Stimulated activated CD4-positive, alpha-beta T cell treated with anti-CD3 and anti-CD28 coated beads, Interleukin-2, amount 100 ng/mL, for 24 hours (primary cell): ENCODE data around the gene TMEM143.

Experiments
- DNase-seq, 2 donors: peaks; one replicate each; pipeline ENCODE4 v3.0.0-alpha.2; 2020

Gene TMEM143

DNA sequence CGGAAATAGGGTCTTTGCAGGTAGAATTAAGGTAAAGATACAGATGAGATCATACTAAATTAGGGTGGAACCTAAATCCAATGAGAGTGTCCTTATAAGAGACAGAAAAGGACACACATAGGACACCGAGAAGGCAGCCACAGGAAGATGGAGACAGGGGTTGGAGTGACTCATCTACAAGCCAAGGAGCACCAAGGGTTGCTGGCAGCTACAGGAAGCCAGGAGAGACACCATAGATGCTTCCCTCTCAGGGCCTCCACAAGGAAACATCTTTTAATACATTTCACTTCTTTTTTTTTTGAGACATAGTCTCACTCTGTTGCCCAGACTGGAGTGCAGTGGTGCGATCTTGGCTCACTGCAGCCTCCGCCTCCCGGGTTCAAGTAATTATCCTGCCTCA, 10.1 kb downstream of the TMEM143 start:
- DNase-seq = no peak

DNA sequence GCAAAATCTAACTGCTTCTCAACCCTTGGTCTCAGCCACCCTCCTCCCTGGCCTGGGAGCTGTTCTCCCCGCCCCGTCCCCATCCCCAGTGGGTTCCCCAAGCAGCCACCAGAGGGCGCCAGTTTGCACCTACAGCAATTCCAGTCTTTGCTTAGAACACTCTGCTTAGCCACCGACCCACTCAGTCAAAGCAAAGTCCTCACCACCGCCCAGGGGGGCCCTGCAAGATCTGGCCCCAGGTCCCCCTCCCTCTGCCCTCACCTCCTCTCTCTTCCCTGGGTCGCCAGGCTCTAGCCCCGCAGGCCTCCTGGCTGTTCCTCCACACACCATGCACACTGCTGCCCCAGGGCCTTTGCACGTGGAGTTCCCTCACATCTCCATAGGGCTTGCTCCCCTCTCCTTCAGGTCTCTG, 12.4 kb downstream of the TMEM143 start:
- peak; percentile 88 to 89 for DNase-seq

DNA sequence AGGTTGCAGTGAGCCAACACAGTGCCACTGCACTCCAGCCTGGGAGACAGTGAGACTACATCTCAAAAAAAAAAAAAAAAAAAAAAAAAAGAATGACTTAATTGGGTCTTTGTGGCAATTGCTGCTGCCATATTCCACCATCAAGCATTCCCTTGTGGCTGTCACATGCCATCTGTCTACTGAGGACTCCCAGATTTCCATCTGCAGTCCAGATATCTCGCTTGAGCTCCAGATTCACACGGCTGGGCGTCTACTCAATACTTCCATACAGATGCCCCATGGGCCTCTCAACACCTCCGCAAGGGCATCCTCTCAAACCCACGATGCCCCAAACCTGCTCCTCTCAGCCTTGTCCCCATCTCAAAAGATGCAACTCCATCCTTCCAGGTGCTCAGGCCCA, 12.9 kb downstream of the TMEM143 start:
- DNase-seq = no peak

DNA sequence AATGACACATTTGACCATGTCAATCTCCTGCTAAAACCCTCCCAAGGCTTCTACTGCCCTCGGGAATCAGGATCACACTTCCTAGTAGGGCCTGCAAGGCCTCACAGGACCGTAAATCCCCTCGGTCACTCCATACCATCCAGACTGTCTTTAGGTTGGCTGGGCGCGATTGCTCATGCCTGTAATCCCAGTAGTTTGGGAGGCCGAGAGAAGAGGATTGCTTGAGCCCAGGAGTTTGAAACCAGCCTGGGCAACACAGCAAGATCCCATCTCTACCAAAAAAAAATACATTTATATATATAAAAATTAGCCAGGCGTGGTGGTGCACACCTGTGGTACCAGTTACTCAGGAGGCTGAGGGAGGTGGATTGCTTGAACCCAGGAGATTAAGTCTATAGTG, 15.0 kb downstream of the TMEM143 start:
- DNase-seq = no peak

DNA sequence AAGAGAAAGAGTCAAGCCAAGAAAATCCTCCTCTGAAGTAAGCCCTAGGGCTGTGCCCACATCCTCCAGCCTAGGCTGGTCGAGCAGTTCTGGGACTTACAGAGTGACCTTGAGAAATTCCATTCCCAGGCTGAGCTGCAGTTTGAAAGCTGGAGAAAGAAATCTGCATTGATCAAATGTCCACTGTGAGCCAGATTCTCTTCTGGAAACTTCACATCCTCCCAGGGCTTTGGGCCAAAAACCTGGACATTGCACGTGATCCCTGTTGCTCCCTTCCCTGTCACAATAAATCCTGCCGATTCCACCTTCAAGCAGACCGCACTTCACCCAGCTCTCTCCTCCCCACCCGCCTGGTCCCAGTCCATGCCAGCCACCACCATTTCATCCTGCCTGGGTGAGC, 15.7 kb downstream of the TMEM143 start:
- no peak for DNase-seq

DNA sequence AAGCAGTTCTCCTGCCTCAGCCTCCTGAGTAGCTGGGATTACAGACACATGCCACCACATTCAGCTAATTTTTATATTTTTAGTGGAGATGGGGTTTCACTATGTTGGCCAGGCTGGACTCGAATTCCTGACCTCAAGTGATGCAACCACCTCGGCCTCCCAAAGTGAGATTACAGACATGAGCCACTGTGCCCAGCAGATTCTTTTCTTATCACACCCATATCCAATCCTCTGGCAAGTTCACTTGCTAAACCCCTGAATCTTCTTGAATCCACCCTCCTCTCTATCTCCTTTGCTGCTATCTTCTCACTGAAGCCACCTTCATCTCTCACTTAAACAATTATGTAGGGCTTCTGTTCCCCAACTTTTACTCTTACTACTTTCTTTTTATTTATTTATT, 17.5 kb downstream of the TMEM143 start:
- DNase-seq = no peak

DNA sequence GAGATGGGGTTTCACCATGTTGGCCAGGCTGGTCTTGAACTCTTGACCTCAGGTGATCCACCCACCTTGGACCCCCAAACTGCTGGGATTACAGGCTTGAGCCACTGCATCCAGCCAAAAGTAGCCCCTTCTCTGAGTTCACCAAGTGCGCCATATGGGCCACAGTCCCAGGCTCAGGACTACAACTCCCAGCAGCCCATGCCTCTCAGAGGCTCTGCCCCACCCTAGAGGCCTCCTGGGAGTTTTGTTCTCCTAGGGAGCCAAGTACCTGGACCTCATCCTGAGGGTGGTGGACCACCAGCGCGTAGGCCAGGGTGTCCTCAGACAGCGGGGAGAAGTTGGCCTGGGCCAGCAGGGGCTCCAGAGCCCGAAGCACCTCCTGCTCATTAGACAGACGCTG, 18.8 kb downstream of the TMEM143 start:
- DNase-seq = no peak

DNA sequence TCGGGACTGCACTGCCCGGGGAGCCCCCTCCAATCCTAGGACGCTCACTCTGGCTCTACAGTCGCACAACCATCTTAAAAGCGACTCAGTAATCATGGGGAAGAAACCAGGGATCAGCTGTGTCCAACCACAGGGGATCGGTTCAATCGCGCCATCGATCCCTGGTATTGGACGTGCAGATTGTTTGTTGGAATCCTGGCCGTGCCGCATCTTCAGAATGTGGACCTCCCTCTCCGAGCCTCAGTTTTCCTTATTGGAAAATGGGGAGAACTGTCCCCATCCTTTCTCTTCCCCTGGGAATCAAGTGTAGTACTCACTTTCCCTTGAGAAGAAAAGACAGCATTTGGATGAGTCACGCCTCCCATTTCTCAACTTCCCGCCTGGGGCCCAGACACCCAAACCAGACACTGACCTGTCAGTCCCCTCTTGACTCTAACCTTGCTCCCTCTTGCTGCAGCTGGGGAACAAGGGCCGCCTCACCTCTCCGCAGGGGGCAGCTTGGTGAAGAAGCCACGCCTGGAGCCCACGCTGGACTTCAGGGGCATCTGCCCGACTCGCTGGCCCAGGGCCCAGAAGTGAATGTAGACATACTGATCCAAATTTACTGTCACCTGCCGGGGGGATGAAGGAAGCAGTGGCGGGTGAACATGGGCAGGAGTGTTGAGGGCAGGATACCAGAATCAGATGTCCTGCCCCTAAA, 20.7 kb downstream of the TMEM143 start:
- DNase-seq = no peak

DNA sequence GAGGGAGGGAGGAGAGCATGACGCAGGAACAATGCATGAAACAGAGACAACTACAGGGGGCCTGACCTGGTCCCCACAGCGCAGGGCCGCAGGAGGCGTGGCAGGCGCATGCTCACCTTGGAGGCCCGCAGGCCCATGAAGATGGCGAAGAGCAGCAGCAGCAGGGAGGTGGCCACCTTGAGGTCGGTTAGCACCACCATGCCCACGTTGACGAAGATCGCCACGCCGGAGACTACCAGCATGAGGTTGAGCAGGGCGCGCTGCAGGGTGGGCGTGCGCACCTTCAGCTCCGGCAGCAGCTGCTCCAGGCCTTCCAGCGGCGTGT, 21.4 kb downstream of the TMEM143 start:
- DNase-seq = no peak

DNA sequence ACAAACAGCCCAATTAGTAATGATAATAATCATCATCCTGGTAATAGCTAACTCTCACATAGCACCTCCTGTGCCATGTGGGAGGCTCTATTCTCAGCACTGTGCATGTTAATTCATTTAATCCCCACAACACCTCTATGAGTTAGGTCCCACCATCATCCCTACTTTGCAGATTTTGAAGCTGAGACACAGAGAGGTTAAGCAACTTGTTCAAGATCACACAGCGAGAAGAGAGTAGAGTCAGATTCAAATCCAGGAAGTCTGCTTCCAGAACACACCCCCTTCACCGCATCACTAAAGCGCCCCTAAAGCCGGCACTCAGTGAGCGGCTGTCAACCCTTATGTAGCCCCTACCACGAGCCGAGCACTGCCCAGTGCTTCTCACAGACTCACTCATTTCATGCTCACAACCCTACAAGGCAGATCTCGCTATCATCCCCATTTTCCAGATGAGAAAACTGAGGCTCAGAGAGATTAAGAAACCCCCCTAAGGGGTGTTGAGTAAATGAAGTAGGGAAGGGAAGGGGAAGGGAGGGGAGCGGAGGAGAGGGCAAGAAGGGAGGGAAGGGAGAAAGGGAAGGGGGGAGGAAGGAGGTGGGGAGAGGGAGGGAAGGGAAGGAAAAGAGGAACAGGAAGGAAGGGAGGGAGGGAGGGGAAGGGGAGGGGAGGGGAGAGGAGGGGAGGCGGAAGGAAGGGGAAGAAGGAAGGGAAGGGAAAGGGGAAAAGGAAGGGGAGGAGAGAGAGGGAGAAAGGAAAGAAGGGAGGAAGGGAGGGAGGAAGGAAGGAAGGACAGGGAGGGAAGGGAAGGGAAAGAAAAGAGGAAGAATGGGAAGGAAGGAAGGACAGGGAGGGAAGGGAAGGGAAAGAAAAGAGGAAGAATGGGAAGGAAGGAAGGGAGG, 22.0 kb downstream of the TMEM143 start:
- DNase-seq = no peak

DNA sequence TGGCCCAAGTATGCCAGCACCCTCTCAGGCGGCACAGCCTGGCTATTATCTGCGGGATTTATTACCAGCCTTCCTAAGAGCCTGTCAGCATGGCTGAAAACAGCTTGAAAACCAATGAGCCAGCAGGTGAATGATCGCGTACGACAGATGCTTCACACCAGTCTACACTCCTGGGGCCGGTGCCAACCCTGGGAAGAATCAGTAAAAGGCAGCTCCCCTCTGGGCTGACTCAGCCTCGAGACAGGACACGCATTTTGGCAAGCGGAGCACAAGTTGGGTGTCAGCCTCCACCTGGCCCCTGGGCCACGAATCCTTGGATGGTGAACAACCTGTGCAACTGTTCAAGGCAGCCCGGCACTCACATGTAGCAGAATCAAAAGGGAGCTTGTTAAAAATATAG, 22.7 kb downstream of the TMEM143 start:
- no peak for DNase-seq

DNA sequence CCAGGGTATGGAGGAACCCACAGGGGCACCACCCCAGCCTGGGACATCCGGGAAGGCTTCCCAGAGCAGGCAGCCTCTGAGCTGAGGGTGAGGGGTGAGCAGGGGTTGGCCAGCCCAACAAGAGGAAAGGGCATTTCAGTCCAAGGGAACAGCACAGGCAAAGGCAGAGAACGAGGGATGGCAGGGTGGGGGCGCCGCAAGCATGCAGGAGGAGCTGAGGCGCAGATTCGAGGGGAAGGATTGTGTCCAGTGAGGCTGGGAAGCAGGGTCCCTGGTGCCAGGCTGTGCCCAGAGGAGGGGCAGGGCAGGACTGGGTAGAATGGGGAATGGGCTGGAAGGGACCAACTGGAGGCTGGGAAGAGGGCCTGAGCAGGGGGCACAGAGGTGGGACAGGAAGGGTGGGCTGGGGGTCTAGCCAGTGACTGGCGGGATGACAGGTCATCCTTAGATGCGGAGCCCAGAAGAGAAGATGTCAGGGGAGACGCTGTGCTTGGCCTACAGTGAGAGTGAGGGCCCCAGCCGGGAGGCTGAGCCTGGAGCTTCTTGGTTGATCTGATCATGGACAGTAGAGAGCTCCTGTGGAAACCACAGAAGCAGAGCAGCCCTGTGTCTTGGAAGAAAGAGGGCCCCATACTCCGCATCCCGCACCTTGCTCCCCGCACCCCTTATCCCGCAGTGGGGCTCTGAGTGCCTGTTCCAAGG, 24.8 kb downstream of the TMEM143 start:
- no peak for DNase-seq

DNA sequence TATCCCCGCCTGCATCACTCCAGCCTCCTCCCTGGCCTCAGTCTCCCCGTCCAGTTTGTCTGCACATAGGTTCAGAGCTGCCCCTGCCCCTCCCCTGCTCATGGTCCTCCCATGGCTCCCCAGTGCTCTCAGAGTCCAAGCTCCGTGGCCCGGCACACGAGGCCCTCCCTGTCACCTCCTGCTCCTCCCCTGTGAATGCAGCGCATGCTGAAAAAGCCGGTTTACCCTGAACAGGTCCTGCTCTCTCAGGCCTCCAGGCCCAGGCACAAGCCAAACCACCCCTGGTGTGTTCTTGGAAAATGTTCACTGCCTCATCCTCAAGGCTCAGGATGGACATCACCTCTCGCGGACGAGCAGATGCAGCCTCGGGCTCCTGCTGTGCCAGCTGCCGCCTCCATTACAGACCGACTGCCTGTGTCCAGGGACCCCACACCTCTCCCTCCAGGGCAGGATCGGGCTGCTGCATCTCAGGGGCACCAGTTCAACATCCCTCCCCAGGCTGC, 25.4 kb downstream of the TMEM143 start:
- DNase-seq = no peak

DNA sequence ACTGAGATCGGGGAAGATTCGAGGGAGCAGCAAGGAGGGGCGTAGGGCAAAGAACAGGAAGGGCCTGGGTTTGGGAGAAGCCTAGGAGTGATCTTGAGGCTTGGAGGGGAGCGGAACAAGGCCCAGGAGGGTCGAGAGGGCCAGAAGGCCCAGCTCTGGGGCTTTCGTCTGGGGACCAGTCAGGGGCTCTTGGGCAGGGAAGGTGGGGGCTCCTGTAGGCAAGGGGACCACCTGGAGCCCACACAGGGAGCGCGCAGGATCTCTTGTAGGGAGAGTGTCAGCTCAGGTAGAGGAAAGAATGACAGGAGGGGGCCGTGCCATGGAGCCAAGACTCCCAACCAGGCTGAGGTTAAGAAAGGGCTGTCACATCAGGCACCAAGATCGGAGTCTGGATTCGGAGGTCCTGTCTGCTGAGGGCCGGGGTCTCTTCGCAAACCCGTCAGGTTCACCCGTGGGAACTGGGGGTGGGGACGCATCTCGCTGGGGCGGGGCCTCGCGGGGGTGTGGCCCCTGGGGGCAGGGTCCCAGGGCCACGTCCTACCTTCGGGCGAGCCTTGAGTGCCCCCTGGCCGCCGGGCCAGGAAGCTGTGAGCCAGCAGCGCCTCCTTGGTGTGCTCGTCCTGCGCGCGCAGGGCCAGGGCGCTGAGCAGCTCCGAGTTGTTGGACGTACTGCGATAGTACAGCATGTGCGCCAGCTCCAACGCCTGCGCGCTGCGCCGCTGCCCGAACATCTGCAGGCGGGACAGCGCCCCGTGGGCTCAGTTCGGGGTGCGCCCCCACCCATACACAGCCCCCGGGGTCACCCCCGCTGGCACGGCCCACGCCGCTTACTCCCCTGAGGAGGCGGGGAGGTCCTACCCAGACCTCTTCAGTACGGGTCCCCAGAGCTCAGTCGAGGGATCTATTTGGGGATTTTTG, 30.0 kb downstream of the TMEM143 start:
- DNase-seq = peak; percentile 93

DNA sequence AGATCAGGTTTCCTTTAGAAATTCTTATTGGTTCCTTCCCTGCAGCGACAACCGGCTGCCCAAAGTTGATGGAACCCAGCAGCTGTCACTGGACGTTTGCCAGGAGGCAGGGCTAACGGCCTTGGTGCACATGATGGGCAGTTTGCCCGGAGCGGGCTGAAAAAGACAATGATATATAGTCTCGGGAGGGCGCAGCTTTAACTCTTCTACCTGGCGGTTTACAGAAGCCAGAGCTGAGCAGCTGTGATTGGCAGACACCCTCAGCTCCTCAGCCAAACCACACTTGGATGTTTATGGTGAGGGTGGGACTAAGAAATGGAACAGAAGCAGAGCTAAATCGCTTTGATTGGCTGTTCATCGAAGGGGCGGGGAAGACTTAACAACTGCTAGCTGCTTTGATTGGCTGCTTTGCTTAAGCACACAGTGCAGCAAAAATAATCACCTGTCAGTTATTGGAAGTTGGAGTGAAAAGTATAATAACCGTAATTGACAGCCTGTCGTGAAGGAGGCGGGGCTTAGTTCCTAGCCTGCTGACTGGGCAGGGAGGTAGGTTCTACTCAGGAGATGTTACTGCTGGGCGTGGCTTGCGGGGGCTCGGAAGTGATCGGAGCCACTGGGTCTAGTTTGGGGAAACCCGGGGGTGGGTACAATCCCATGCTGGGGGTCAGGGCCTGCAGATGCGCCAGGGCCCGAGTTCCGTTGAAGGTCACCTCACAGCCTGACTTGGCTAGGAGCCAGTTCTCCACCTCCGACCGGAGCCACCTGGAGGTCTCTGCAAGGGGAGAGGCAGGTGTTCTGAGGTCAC, 30.9 kb downstream of the TMEM143 start:
- DNase-seq = peak; percentile 90

DNA sequence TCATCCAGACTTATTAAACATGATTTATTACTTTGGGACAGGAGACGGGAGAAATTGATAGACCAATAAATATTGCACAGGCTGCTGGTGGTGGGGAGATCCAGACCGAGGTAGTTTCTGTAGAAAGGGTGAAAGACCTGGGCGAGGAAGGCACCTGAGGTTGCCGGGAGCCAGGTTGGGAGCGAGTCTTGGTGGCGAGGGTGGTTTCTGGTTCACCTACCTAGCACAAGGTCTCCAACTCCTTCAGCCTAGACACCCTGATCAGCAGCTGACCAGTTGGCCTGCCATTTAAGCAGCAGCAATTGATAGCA, 31.4 kb downstream of the TMEM143 start:
- no peak for DNase-seq

DNA sequence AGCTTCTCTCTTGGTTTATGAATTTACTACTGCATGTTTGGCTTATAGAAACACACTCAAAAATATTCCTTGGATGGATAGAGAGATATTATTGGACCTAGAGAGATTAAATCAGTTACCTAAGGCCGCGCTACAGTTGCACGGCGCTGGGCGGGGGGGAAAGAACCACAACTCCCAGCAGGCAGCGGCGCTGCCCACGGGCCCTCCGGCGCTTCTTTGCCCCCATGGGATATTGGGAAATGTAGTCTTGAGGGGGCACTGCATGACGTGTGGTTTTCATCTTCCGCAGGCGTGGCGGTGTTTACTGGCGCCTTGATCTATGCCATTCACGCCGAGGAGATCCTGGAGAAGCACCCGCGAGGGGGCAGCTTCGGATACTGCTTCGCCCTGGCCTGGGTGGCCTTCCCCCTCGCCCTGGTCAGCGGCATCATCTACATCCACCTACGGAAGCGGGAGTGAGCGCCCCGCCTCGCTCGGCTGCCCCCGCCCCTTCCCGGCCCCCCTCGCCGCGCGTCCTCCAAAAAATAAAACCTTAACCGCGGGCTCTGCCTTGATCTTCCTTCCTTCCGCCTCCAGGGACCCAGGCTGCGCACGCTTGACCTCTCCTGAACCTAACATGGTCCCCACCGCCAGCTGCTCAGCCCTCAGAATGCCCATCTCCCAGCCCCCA, 33.6 kb downstream of the TMEM143 start:
- peak; percentile 79 to 83 for DNase-seq

DNA sequence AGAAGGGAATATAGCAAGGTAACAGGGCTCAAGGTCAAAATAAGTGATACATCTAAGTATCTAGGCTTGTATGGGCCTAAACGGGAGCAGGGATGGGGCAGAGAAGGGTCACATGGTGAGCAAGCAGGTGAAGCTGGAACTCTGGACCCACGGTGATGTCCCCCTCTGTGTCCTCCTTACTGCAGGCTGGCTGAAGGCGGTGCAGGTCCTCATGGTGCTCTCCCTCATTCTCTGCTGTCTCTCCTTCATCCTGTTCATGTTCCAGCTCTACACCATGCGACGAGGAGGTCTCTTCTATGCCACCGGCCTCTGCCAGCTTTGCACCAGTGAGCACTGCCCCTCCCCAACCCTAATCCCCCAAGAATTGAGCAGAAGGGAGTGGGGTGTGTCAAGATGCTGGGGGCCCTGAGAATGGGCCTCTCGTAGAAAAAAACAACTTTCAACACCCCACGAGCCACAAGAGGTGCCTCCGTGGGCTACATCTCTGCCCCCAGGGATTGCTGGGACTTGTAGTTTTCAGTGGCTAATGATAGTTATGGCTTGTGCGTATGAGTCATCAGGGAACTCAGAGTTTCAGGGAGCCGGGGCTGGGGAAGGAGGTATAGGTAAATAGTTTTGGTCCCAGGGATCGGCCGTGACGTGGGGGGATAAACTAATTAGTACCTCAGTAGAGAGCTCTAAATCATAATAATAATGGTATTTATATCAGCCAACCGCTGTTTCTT, 34.4 kb downstream of the TMEM143 start:
- peak; percentile 44 to 54 for DNase-seq

DNA sequence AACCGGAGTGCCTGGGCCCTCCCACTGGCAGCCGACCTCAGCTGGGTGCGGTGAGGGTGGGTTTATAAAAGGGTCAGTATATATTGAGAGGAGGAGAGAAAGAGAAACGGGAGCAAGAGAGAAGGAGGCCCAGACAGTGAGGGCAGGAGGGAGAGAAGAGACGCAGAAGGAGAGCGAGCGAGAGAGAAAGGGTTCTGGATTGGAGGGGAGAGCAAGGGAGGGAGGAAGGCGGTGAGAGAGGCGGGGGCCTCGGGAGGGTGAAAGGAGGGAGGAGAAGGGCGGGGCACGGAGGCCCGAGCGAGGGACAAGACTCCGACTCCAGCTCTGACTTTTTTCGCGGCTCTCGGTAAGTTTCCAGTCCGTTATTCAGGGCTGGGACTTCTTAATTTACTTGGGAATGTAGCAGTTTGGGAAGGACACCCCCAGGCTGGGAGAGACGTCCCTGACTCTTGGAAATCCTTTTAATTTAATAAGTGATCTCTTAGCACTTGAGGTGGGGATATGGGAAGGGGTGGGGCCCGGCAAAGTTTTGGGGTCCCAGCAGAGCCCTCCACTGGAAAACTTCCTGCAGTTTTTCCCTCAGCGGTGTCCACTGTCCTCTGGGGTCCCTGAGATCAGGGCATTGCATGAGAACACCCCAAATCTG, 38.4 kb downstream of the TMEM143 start, which contains the start of gene EMP3:
Gene EMP3, plus strand, starts transcription at position 288 of the 646 bp plus-strand sequence. CDS start 1,293 bp downstream, outside the sequence.
- peak; percentile 84 for DNase-seq
